ENCODE results near the gene GP1BA. TPM values are rescaled to one million over a fixed set of nuclear protein-coding genes. Genes with fewer than 3 reads are reported as not detected.

GP1BA gene
- total RNA-seq, 1 experiment from 2014 or later = not detected

- no peaks in the 10 kb centered on the region for H3K27me3 ChIP-seq (replicated peaks; ENCODE audit: insufficient read depth, low read depth, low read length, poor library complexity)
- DNase-seq (ENCODE audit: low spot score) = no peak
- no peaks in the 10 kb centered on the region for H3K9me3 ChIP-seq (ENCODE audit: low read depth, low read length, poor library complexity, severe bottlenecking)
- peak overlapping the region; percentile 100 for H3K4me3 ChIP-seq (ENCODE audit: low read depth, low read length, poor library complexity, severe bottlenecking)
- POLR2A ChIA-PET (ENCODE audit: low non-redundant PET) = no interaction called here
- H3K4me1 ChIP-seq (ENCODE audit: insufficient read depth, low read length, poor library complexity, severe bottlenecking) = peaks cover 40% of the 10 kb centered on the region
- intact Hi-C loops (cut with micrococcal nuclease; ENCODE audit: unreplicated experiment) = no loop called here
- CTCF ChIA-PET = no interaction called here
- H3K27ac ChIP-seq (ENCODE audit: low read depth, low read length, poor library complexity, severe bottlenecking) = peak overlapping the region; percentile 99
- no peak for TF ChIP-seq CTCF (conservative IDR thresholded peaks at IDR 0.05; ENCODE audit: low read depth, low read length)
- no peak for TF ChIP-seq EZH2 (IDR thresholded peaks at IDR 0.05; ENCODE audit: borderline replicate concordance, low read depth, low read length, poor library complexity, severe bottlenecking)
- TSS peak; percentile 67 for BruUV-seq (replicated peaks)
- peaks cover 41% of the 10 kb centered on the region for H3K36me3 ChIP-seq (ENCODE audit: insufficient read depth, low read length, poor library complexity, severe bottlenecking)
Measured at GRCh38 chr17:4946312-4946976, 14.4 kb downstream of the GP1BA start.

- ChIA-PET POLR2A (ENCODE audit: low non-redundant PET) (no interaction called here), CTCF (interaction anchor here (0.5 kb wide), 1 partner anchor 114 kb away, joined by 3 read pairs; no protein-coding TSS in a partner anchor)
- peak overlapping the region; percentile 99 for H3K27ac ChIP-seq (ENCODE audit: low read depth, low read length, poor library complexity, severe bottlenecking)
- TF ChIP-seq EZH2 (IDR thresholded peaks at IDR 0.05; ENCODE audit: borderline replicate concordance, low read depth, low read length, poor library complexity, severe bottlenecking) = no peak
- TF ChIP-seq CTCF (conservative IDR thresholded peaks at IDR 0.05; ENCODE audit: low read depth, low read length) = no peak
- no peaks in the 10 kb centered on the region for H3K9me3 ChIP-seq (ENCODE audit: low read depth, low read length, poor library complexity, severe bottlenecking)
- BruUV-seq (replicated peaks) = no TSS peak
- H3K4me3 ChIP-seq (ENCODE audit: low read depth, low read length, poor library complexity, severe bottlenecking) = peak overlapping the region; percentile 100
- peak; percentile 43 for DNase-seq (ENCODE audit: low spot score)
- intact Hi-C loops (cut with micrococcal nuclease; ENCODE audit: unreplicated experiment) = no loop called here
- peaks cover 41% of the 10 kb centered on the region for H3K36me3 ChIP-seq (ENCODE audit: insufficient read depth, low read length, poor library complexity, severe bottlenecking)
- no peaks in the 10 kb centered on the region for H3K27me3 ChIP-seq (replicated peaks; ENCODE audit: insufficient read depth, low read depth, low read length, poor library complexity)
- H3K4me1 ChIP-seq (ENCODE audit: insufficient read depth, low read length, poor library complexity, severe bottlenecking) = peaks cover 36% of the 10 kb centered on the region
Measured at GRCh38 chr17:4947010-4947410, 14.9 kb downstream of the GP1BA start.

- Histone ChIP-seq H3K27me3 (replicated peaks; ENCODE audit: insufficient read depth, low read depth, low read length, poor library complexity) (no peaks in the 10 kb centered on the region), H3K27ac (ENCODE audit: low read depth, low read length, poor library complexity, severe bottlenecking) (peak overlapping the region; percentile 99), H3K9me3 (ENCODE audit: low read depth, low read length, poor library complexity, severe bottlenecking) (no peaks in the 10 kb centered on the region), H3K4me1 (ENCODE audit: insufficient read depth, low read length, poor library complexity, severe bottlenecking) (peaks cover 36% of the 10 kb centered on the region), H3K4me3 (ENCODE audit: low read depth, low read length, poor library complexity, severe bottlenecking) (peak overlapping the region; percentile 100), H3K36me3 (ENCODE audit: insufficient read depth, low read length, poor library complexity, severe bottlenecking) (peaks cover 41% of the 10 kb centered on the region)
- ChIA-PET POLR2A (ENCODE audit: low non-redundant PET) (no interaction called here), CTCF (interaction anchor here (0.5 to 1.0 kb wide), 2 partner anchors 7 to 114 kb away, joined by 3 to 4 read pairs; partner anchors contain the start of gene RNF167)
- DNase-seq (ENCODE audit: low spot score) = peak; percentile 79
- no TSS peak for BruUV-seq (replicated peaks)
- intact Hi-C loops (cut with micrococcal nuclease; ENCODE audit: unreplicated experiment) = loop anchor here (2.0 kb wide), 1 partner anchor 19 kb away; the partner anchor contains the start of gene SPAG7
- TF ChIP-seq CTCF (conservative IDR thresholded peaks at IDR 0.05; ENCODE audit: low read depth, low read length) (no peak), EZH2 (IDR thresholded peaks at IDR 0.05; ENCODE audit: borderline replicate concordance, low read depth, low read length, poor library complexity, severe bottlenecking) (no peak)
Measured at GRCh38 chr17:4947411-4948165, 15.5 kb downstream of the GP1BA start.
